ENCODE measurements around the gene THPO.

Gene THPO

GRCh38 chr3:184384856-184385422 is 6.9 kb upstream of the THPO start:
- no peak for DNase-seq (ENCODE audit: low read depth)

- no peak for DNase-seq (ENCODE audit: low read depth)
Measured at GRCh38 chr3:184384342-184384741, 6.3 kb upstream of the THPO start.

- no peak for DNase-seq (ENCODE audit: low read depth)
Measured at GRCh38 chr3:184383033-184383740, 5.2 kb upstream of the THPO start.

- DNase-seq (ENCODE audit: low read depth): no peak
Measured at GRCh38 chr3:184382326-184383032, 4.5 kb upstream of the THPO start.

GRCh38 chr3:184381261-184382224 is 3.5 kb upstream of the THPO start:
- DNase-seq (ENCODE audit: low read depth): no peak

- no peak for DNase-seq (ENCODE audit: low read depth)
Measured at GRCh38 chr3:184380627-184381260, 2.7 kb upstream of the THPO start.

- DNase-seq (ENCODE audit: low read depth): no peak
Measured at GRCh38 chr3:184380185-184380626, 2.2 kb upstream of the THPO start.

- DNase-seq (ENCODE audit: low read depth): no peak
Measured at GRCh38 chr3:184379358-184380184, 1.6 kb upstream of the THPO start, which contains the start of gene CHRD. TSS of gene CHRD (plus strand) at chr3:184380054. CDS start at chr3:184380319, 265 bp downstream.

- no peak for DNase-seq (ENCODE audit: low read depth)
Measured at GRCh38 chr3:184378651-184379357, 797 bp upstream of the THPO start.

GRCh38 chr3:184377374-184377773 is 633 bp downstream of the THPO start:
- DNase-seq (ENCODE audit: low read depth): no peak

GRCh38 chr3:184375747-184376461 is 2.1 kb downstream of the THPO start:
- no peak for DNase-seq (ENCODE audit: low read depth)

- no peak for DNase-seq (ENCODE audit: low read depth)
Measured at GRCh38 chr3:184373422-184373821, 4.6 kb downstream of the THPO start.

GRCh38 chr3:184372911-184373310 is 5.1 kb downstream of the THPO start:
- DNase-seq (ENCODE audit: low read depth): no peak

GRCh38 chr3:184372296-184372821 is 5.6 kb downstream of the THPO start:
- DNase-seq (ENCODE audit: low read depth): no peak

- DNase-seq (ENCODE audit: low read depth): no peak
Measured at GRCh38 chr3:184371570-184372018, 6.4 kb downstream of the THPO start.

GRCh38 chr3:184368586-184369183 is 9.3 kb downstream of the THPO start:
- no peak for DNase-seq (ENCODE audit: low read depth)

GRCh38 chr3:184368116-184368515 is 9.9 kb downstream of the THPO start:
- no peak for DNase-seq (ENCODE audit: low read depth)

GRCh38 chr3:184366619-184367289 is 11.3 kb downstream of the THPO start:
- DNase-seq (ENCODE audit: low read depth): no peak
